Liver (tissue), 9 donors: ENCODE results near the gene TACC2. TPM values are rescaled to one million over a fixed set of nuclear protein-coding genes. Genes with fewer than 3 reads are reported as not detected.

Experiments used
- DNase-seq: peaks from one replicate; pipeline ENCODE4 v3.0.0-alpha.2; 2017; ENCODE audit warnings: low spot score
- H3K27ac ChIP-seq, 2 donors: one replicate each; pipeline ENCODE4 v1.7.0; 2013; ENCODE audit warnings: inconsistent platforms in 2 of 2, low read length in 2 of 2, control low read depth in 1 of 2, low read depth in 1 of 2, mild to moderate bottlenecking in 1 of 2
- H3K27me3 ChIP-seq, 4 donors: one replicate each; pipeline versions ENCODE4 v1.6.1 to v1.7.0; 2013; ENCODE audit warnings: low read length in 3 of 4, inconsistent platforms in 1 of 4, mild to moderate bottlenecking in 1 of 4, moderate library complexity in 1 of 4; ENCODE audit not compliant: control insufficient read depth in 4 of 4, insufficient read depth in 4 of 4
- H3K36me3 ChIP-seq, 4 donors: one replicate each; pipeline versions ENCODE4 v1.6.1 to v1.7.0; 2013; ENCODE audit warnings: low read length in 3 of 4, mild to moderate bottlenecking in 3 of 4, low read depth in 1 of 4, moderate library complexity in 1 of 4; ENCODE audit not compliant: control insufficient read depth in 4 of 4, insufficient read depth in 3 of 4
- H3K4me1 ChIP-seq, 4 donors: one replicate each; pipeline versions ENCODE4 v1.6.1 to v1.7.0; 2013; ENCODE audit warnings: low read length in 3 of 4, mild to moderate bottlenecking in 3 of 4, moderate library complexity in 1 of 4; ENCODE audit not compliant: control insufficient read depth in 4 of 4, insufficient read depth in 4 of 4
- H3K4me3 ChIP-seq, 3 donors: one replicate each; pipeline versions ENCODE4 v1.6.1 to v1.7.0; 2013; ENCODE audit warnings: low read length in 3 of 3, control low read depth in 1 of 3, low read depth in 1 of 3, mild to moderate bottlenecking in 1 of 3
- H3K9ac ChIP-seq, 2 donors: one replicate each; pipeline ENCODE4 v1.7.0; 2013; ENCODE audit warnings: low read length in 2 of 2, mild to moderate bottlenecking in 2 of 2, moderate library complexity in 2 of 2, control low read depth in 1 of 2, low read depth in 1 of 2
- H3K9me3 ChIP-seq, 4 donors: one replicate each; pipeline versions ENCODE4 v1.6.1 to v1.7.0; 2013; ENCODE audit warnings: low read length in 3 of 4; ENCODE audit not compliant: control insufficient read depth in 4 of 4
- EGR1 ChIP-seq, 2 donors: IDR thresholded peaks; 2 replicates each; pipeline ENCODE4 v1.6.1; 2016 to 2018; ENCODE audit warnings: antibody characterized with exemption in 2 of 2, low read depth in 2 of 2
- FOXA1 ChIP-seq: IDR thresholded peaks from 2 replicates; pipeline ENCODE4 v1.6.1; 2016; ENCODE audit warnings: antibody characterized with exemption
- FOXA2 ChIP-seq: IDR thresholded peaks from 2 replicates; pipeline ENCODE4 v1.6.1; 2016; ENCODE audit warnings: antibody characterized with exemption
- GABPA ChIP-seq, 2 donors: IDR thresholded peaks in 1 of 2; conservative IDR thresholded peaks in 1 of 2; 2 replicates each; pipeline ENCODE4 v1.6.1; 2016; ENCODE audit warnings: antibody characterized with exemption in 2 of 2, mild to moderate bottlenecking in 1 of 2, moderate library complexity in 1 of 2
- HNF4A ChIP-seq, 2 donors: conservative IDR thresholded peaks; 2 replicates each; pipeline ENCODE4 v1.6.1; 2016; ENCODE audit warnings: antibody characterized with exemption in 2 of 2, mild to moderate bottlenecking in 2 of 2
- HNF4G ChIP-seq: IDR thresholded peaks from 2 replicates; pipeline ENCODE4 v1.6.1; 2016; ENCODE audit warnings: antibody characterized with exemption
- JUND ChIP-seq, 2 donors: IDR thresholded peaks; 2 replicates each; pipeline ENCODE4 v1.6.1; 2016; ENCODE audit warnings: antibody characterized with exemption in 2 of 2
- NR2F2 ChIP-seq: IDR thresholded peaks from 2 replicates; pipeline ENCODE4 v1.6.1; 2016; ENCODE audit warnings: antibody characterized with exemption
- RAD21 ChIP-seq, 2 donors: IDR thresholded peaks; 2 replicates each; pipeline ENCODE4 v1.6.1; 2016; ENCODE audit warnings: antibody characterized with exemption in 2 of 2, mild to moderate bottlenecking in 2 of 2
- REST ChIP-seq: IDR thresholded peaks from 2 replicates; pipeline ENCODE4 v1.6.1; 2016; ENCODE audit warnings: antibody characterized with exemption, mild to moderate bottlenecking
- RXRA ChIP-seq, 2 donors: IDR thresholded peaks; 2 replicates each; pipeline ENCODE4 v1.6.1; 2017 to 2018; ENCODE audit warnings: antibody characterized with exemption in 2 of 2, mild to moderate bottlenecking in 1 of 2
- SP1 ChIP-seq: IDR thresholded peaks from 2 replicates; pipeline ENCODE4 v1.6.1; 2018; ENCODE audit warnings: antibody characterized with exemption, mild to moderate bottlenecking
- TAF1 ChIP-seq: conservative IDR thresholded peaks from 2 replicates; pipeline ENCODE4 v1.6.1; 2016; ENCODE audit warnings: antibody characterized with exemption, mild to moderate bottlenecking
- YY1 ChIP-seq: IDR thresholded peaks from 2 replicates; pipeline ENCODE4 v1.6.1; 2016; ENCODE audit warnings: antibody characterized with exemption, mild to moderate bottlenecking
- ZBTB33 ChIP-seq: IDR thresholded peaks from 2 replicates; pipeline ENCODE4 v1.6.1; 2016; ENCODE audit warnings: antibody characterized with exemption
- WGBS: extraction: QIAGEN DNeasy Blood & Tissue Kit; methylation state at CpG from one replicate; pipeline ENCODE4 v1.1.7; 2013; 5-methylcytosine and 5-hydroxymethylcytosine counted together
- polyA plus RNA-seq, 2 donors: library from polyadenylated mRNA; stranded (reverse) in 1 of 2; unstranded in 1 of 2; fragments of 200-250 nt in 1 of 2; fragments of >200 nt in 1 of 2; fragmentation: Nextera tagmentation in 1 of 2; extraction: Ambion mirVana in 1 of 2; gene quantifications; one replicate each; pipeline versions ENCODE4 v1.2.1 to v1.2.3, GENCODE V29; 2013 to 2015
- total RNA-seq, 2 donors: library from RNA; depleted of rRNA; stranded (reverse); fragments of >200 nt; gene quantifications; one replicate each; pipeline ENCODE4 v1.2.3, GENCODE V29; 2014
- TF ChIP-seq, protein P1 (sequence below): IDR thresholded peaks from 2 replicates; pipeline ENCODE4 v1.6.1; 2016; ENCODE audit warnings: antibody characterized with exemption
- TF ChIP-seq, protein P2 (sequence below): fragments of 150-350 bp; IDR thresholded peaks from 2 replicates; pipeline ENCODE4 v1.5.1; 2017; ENCODE audit warnings: improper control_type of control experiment, low read depth, low read length; ENCODE audit not compliant: missing input control
- donor health status: healthy.
- donor health status: healthy.
- donor health status: healthy.
- donor health status: healthy.
- donor health status: healthy.

Gene TACC2
- total and polyA plus RNA-seq, 4 donors, result 1.5 to 9.1 (median 7.8) TPM

DNA sequence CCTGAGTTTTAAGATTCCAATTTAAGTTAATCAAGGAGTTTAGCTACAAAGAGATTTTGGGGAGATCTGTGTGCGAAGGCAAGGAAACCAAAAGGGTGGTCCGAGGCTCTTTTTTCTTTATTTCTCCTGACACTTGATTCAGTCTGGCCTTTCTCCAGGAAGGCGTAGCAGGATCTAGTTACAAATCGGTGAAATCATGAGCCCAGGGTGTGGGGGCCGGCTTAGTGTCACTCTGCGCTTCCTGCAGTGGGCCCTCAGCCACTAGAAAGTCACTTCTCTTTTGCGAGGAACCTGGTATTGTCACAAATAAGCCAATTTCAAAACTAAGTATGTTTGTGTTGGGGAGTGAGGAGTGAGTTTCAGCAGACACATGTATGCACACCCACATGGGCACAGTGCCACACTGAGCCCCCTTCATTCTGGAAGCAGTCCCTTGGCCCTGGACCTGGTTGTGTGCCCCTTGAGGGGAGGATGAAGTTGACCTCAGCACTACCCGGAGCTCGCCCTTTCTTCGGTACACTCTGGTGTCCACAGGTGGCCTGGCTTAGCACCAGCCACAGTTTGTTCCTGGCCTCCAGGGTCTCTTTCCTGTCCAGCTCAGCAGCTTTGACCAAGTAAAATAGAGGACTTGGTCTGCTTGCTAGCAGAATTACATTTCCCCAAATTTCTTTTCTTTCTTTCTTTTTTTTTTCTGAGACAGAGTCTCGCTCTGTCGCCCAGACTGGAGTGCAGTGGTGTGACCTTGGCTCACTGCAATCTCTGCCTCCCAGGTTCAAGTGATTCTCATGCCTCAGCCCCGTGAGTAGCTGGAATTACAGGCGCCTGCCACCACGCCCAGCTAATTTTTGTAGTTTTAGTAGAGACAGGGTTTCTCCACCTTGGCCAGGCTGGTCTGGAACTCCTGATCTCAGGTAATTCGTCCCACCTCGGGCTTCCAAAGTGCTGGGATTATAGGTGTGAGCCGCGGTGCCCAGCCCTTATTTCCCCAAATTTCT, 198.2 kb downstream of the TACC2 start (continued):
- TF ChIP-seq EGR1 (IDR thresholded peaks at IDR 0.05; ENCODE audit: low read depth in 2 of 2) (no peak), JUND (IDR thresholded peaks at IDR 0.05) (no peak), HNF4A (conservative IDR thresholded peaks at IDR 0.05) (no peak), HNF4G (no peak), RXRA (IDR thresholded peaks at IDR 0.05) (no peak)
- TF ChIP-seq, protein P1, sequence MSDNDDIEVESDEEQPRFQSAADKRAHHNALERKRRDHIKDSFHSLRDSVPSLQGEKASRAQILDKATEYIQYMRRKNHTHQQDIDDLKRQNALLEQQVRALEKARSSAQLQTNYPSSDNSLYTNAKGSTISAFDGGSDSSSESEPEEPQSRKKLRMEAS, result no peak

DNA sequence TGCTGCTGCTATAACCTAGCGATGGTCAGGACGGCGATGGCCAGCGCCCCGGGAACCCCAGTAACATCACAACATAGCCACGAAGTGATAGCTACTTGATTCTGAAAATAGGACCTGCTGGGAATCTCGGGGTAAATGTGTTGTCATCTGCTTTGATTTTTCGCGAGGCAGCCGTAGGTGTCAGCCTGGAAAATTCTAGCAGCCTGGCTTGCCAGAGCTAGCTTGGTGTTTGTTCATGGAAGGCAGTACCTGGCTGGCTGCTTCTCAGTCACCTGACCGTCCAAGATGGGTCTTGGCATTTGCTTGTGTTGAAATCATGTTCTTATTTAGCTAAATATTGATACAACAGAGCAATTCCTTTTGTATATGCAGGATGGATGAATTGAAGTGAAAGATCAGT, 199.7 kb downstream of the TACC2 start:
- no peak overlapping the region for H3K27ac ChIP-seq
- 84% methylated on average over 11 of the region's 11 CpGs for WGBS
- no peak overlapping the region for H3K4me3 ChIP-seq
- no peaks in the 10 kb centered on the region for H3K9me3 ChIP-seq
- no peak overlapping the region for H3K9ac ChIP-seq
- no peaks in the 10 kb centered on the region for H3K27me3 ChIP-seq
- H3K36me3 ChIP-seq, result peaks cover 0 to 2% (median 0%) of the 10 kb centered on the region in 4 donors
- H3K4me1 ChIP-seq, result peaks cover 0 to 2% (median 0%) of the 10 kb centered on the region in 4 donors
- DNase-seq, result no peak
- TF ChIP-seq ZBTB33, result no peak
- TF ChIP-seq FOXA1, result no peak
- TF ChIP-seq RAD21 (IDR thresholded peaks at IDR 0.05), result no peak
- TF ChIP-seq, protein P1, result no peak
- no peak for TF ChIP-seq FOXA2
- no peak for TF ChIP-seq HNF4G
- no peak for TF ChIP-seq GABPA (IDR thresholded peaks at IDR 0.05 in 1 of 2, conservative IDR thresholded peaks at IDR 0.05 in 1 of 2)
- no peak for TF ChIP-seq HNF4A (conservative IDR thresholded peaks at IDR 0.05)

GRCh38 chr10:122189185-122189584, 200.2 kb downstream of the TACC2 start:
- H3K27me3 ChIP-seq, result no peaks in the 10 kb centered on the region
- H3K9me3 ChIP-seq, result no peaks in the 10 kb centered on the region
- H3K9ac ChIP-seq, result no peak overlapping the region
- no peak for DNase-seq
- H3K36me3 ChIP-seq, result peaks cover 0 to 2% (median 0%) of the 10 kb centered on the region in 4 donors
- peaks cover 0 to 2% (median 0%) of the 10 kb centered on the region in 4 donors for H3K4me1 ChIP-seq
- no peak overlapping the region for H3K4me3 ChIP-seq
- WGBS, result 93% methylated on average over 5 of the region's 5 CpGs
- no peak overlapping the region for H3K27ac ChIP-seq
- TF ChIP-seq JUND (IDR thresholded peaks at IDR 0.05), result no peak
- TF ChIP-seq YY1, result no peak
- TF ChIP-seq NR2F2, result no peak
- TF ChIP-seq RAD21 (IDR thresholded peaks at IDR 0.05), result no peak
- no peak for TF ChIP-seq SP1
- TF ChIP-seq RXRA (IDR thresholded peaks at IDR 0.05), result no peak
- no peak for TF ChIP-seq REST
- no peak for TF ChIP-seq GABPA (IDR thresholded peaks at IDR 0.05 in 1 of 2, conservative IDR thresholded peaks at IDR 0.05 in 1 of 2)
- TF ChIP-seq ZBTB33, result no peak
- no peak for TF ChIP-seq EGR1 (IDR thresholded peaks at IDR 0.05; ENCODE audit: low read depth in 2 of 2)
- TF ChIP-seq, protein P2, sequence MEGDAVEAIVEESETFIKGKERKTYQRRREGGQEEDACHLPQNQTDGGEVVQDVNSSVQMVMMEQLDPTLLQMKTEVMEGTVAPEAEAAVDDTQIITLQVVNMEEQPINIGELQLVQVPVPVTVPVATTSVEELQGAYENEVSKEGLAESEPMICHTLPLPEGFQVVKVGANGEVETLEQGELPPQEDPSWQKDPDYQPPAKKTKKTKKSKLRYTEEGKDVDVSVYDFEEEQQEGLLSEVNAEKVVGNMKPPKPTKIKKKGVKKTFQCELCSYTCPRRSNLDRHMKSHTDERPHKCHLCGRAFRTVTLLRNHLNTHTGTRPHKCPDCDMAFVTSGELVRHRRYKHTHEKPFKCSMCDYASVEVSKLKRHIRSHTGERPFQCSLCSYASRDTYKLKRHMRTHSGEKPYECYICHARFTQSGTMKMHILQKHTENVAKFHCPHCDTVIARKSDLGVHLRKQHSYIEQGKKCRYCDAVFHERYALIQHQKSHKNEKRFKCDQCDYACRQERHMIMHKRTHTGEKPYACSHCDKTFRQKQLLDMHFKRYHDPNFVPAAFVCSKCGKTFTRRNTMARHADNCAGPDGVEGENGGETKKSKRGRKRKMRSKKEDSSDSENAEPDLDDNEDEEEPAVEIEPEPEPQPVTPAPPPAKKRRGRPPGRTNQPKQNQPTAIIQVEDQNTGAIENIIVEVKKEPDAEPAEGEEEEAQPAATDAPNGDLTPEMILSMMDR, result no peak
- TF ChIP-seq FOXA2, result no peak
- TF ChIP-seq FOXA1, result no peak
- TF ChIP-seq TAF1, result no peak
- no peak for TF ChIP-seq HNF4G
- TF ChIP-seq, protein P1, result no peak
- no peak for TF ChIP-seq HNF4A (conservative IDR thresholded peaks at IDR 0.05)
